B cell (primary cell): Measurements from ENCODE around the gene COL4A3. TPM values are rescaled to one million over a fixed set of nuclear protein-coding genes. Genes with fewer than 3 reads are reported as not detected.

ENCODE experiments used
- ATAC-seq: fragments of 200-7000 bp; cut with Tn5 transposase; one replicate; pipeline ENCODE4 v1.10.0; 2021; ENCODE audit warnings: low read depth, mild to moderate bottlenecking, moderate number of reproducible peaks, moderate library complexity
- CTCF ChIA-PET: fragments of 350-600 bp; sonication (Branson Sonifier 250); formaldehyde crosslinking; loops from one replicate; lab custom pipeline; 2021; ENCODE audit warnings: antibody characterized with exemption, inconsistent platforms; lab: Charles Lee
- POLR2A ChIA-PET: fragments of 350-600 bp; sonication (Branson Sonifier 250); formaldehyde crosslinking; loops from one replicate; lab custom pipeline; 2021; ENCODE audit warnings: antibody characterized with exemption; lab: Charles Lee
- DNase-seq: peaks from one replicate; pipeline ENCODE4 v3.0.0; 2013
- H2AFZ ChIP-seq: 2 replicates; pipeline ENCODE4 v1.6.1; 2012; ENCODE audit warnings: mild to moderate bottlenecking, low read depth, low read length; ENCODE audit not compliant: insufficient read depth, poor library complexity, severe bottlenecking
- H3K27ac ChIP-seq, 2 donors: 1 replicate in 1 of 2; 2 replicates in 1 of 2; pipeline ENCODE4 v1.5.1; 2012 to 2013; ENCODE audit warnings: low read length in 2 of 2, mild to moderate bottlenecking in 2 of 2, moderate library complexity in 1 of 2
- H3K27me3 ChIP-seq, 4 experiments: fragments of 200-600 bp in 1 of 4; sonication (generic) in 1 of 4; replicated peaks in 1 of 4; 1 replicate in 2 of 4; 2 replicates in 2 of 4; pipeline versions ENCODE4 v1.6.1 to v1.7.0; 2013 to 2016; ENCODE audit warnings: low read length in 3 of 4, mild to moderate bottlenecking in 2 of 4, mixed read lengths in 1 of 4, moderate library complexity in 1 of 4; ENCODE audit not compliant: insufficient read depth in 4 of 4, control insufficient read depth in 3 of 4; ENCODE audit errors: control extremely low read depth in 1 of 4
- H3K36me3 ChIP-seq, 2 experiments: replicated peaks in 1 of 2; 1 replicate in 1 of 2; 2 replicates in 1 of 2; pipeline versions ENCODE4 v1.6.1 to v1.7.1; 2013; ENCODE audit warnings: low read length in 1 of 2; ENCODE audit not compliant: insufficient read depth in 2 of 2, control insufficient read depth in 1 of 2; ENCODE audit errors: control extremely low read depth in 1 of 2, extremely low read depth in 1 of 2
- H3K4me1 ChIP-seq, 2 donors: fragments of 200-600 bp in 1 of 2; sonication (generic) in 1 of 2; 1 replicate in 1 of 2; 2 replicates in 1 of 2; pipeline versions ENCODE4 v1.5.1 to v1.6.1; 2013 to 2017; ENCODE audit warnings: low read length in 2 of 2; ENCODE audit not compliant: control insufficient read depth in 2 of 2, insufficient read depth in 2 of 2
- H3K4me2 ChIP-seq: replicated peaks from 2 replicates; pipeline ENCODE3; 2012; ENCODE audit warnings: mild to moderate bottlenecking, low read depth, low read length; ENCODE audit not compliant: poor library complexity, severe bottlenecking
- H3K4me3 ChIP-seq, 5 experiments: fragments of 200-600 bp in 1 of 5; sonication (generic) in 1 of 5; 1 replicate in 3 of 5; 2 replicates in 2 of 5; pipeline versions ENCODE4 v1.5.1 to v1.7.0; 2011 to 2016; ENCODE audit warnings: low read length in 4 of 5, mild to moderate bottlenecking in 4 of 5, low read depth in 2 of 5, control low read depth in 1 of 5, moderate library complexity in 1 of 5; ENCODE audit not compliant: insufficient read depth in 1 of 5; ENCODE audit errors: control extremely low read depth in 1 of 5, extremely low read depth in 1 of 5
- H3K79me2 ChIP-seq: fragments of 200-600 bp; sonication (generic); one replicate; pipeline ENCODE4 v1.6.0; 2016; ENCODE audit warnings: low read length; ENCODE audit not compliant: control insufficient read depth, insufficient read depth
- H3K9ac ChIP-seq: fragments of 200-600 bp; sonication (generic); 2 replicates; pipeline ENCODE4 v1.6.1; 2017; ENCODE audit warnings: mild to moderate bottlenecking, low read length, moderate library complexity
- H3K9me3 ChIP-seq, 3 donors: one replicate each; pipeline versions ENCODE4 v1.6.1 to v1.7.1; 2013; ENCODE audit warnings: low read length in 2 of 3; ENCODE audit not compliant: control insufficient read depth in 2 of 3, insufficient read depth in 1 of 3; ENCODE audit errors: control extremely low read depth in 1 of 3
- H4K20me1 ChIP-seq: 2 replicates; pipeline ENCODE4 v1.6.0; 2012; ENCODE audit warnings: mild to moderate bottlenecking, low read length; ENCODE audit not compliant: insufficient read depth, control insufficient read depth, poor library complexity, severe bottlenecking
- H3K27ac Mint-ChIP-seq: one replicate; pipeline ENCODE4 v1.8.0; 2021; ENCODE audit warnings: mixed read lengths
- H3K27me3 Mint-ChIP-seq: one replicate; pipeline ENCODE4 v1.8.0; 2021; ENCODE audit warnings: mixed read lengths
- H3K4me1 Mint-ChIP-seq: one replicate; pipeline ENCODE4 v1.8.0; 2021; ENCODE audit warnings: mixed read lengths
- H3K4me3 Mint-ChIP-seq: one replicate; pipeline ENCODE4 v1.8.0; 2021; ENCODE audit warnings: mixed read lengths
- H3K9me3 Mint-ChIP-seq: one replicate; pipeline ENCODE4 v1.8.0; 2022; ENCODE audit warnings: mixed read lengths; ENCODE audit not compliant: insufficient read depth
- EZH2 ChIP-seq: IDR thresholded peaks from 2 replicates; pipeline ENCODE4 v1.6.1; 2012; ENCODE audit warnings: borderline replicate concordance, low read depth, mild to moderate bottlenecking, moderate library complexity, low read length; ENCODE audit not compliant: insufficient read depth, poor library complexity, severe bottlenecking
- WGBS: methylation state at CpG from one replicate; pipeline ENCODE4 v1.1.5; 2013; ENCODE audit warnings: missing lambda C conversion rate; ENCODE audit not compliant: insufficient coverage; 5-methylcytosine and 5-hydroxymethylcytosine counted together
- intact Hi-C: fragments of 100-400 bp; cut with micrococcal nuclease; formaldehyde crosslinking; loops from one replicate; pipeline ENCODE4 v1.10.0; 2022
- polyA plus RNA-seq: library from polyadenylated mRNA; depleted of rRNA; stranded (reverse); fragments of >200 nt; gene quantifications from 2 replicates; pipeline ENCODE4 v1.2.3, GENCODE V29; 2012
- total RNA-seq, 2 donors: library from RNA; stranded (reverse); fragments of 120-200 nt in 1 of 2; gene quantifications; 1 replicate in 1 of 2; 2 replicates in 1 of 2; pipeline versions ENCODE4 v1.2.3 to v1.2.4, GENCODE V29; 2013 to 2022
- TF ChIP-seq, protein P1 (sequence below): fragments of 200-600 bp; IDR thresholded peaks from one replicate; pipeline ENCODE4 v1.8.0; 2022; ENCODE audit warnings: antibody characterized with exemption, mild to moderate bottlenecking

The COL4A3 gene
- total and polyA plus RNA-seq, 2 donors (not counting 1 experiment from before 2014, with no cell fraction given): 33.4 to 45.9 TPM

- Mint-ChIP-seq H3K27ac (no peak overlapping the region), H3K27me3 (no peaks in the 10 kb centered on the region), H3K4me1 (peaks cover 10% of the 10 kb centered on the region), H3K9me3 (peaks cover 6% of the 10 kb centered on the region), H3K4me3 (no peak overlapping the region)
- no peak for ATAC-seq
- H3K27me3 ChIP-seq: no peaks in the 10 kb centered on the region
- peaks cover 0 to 8% of the 10 kb centered on the region in 2 experiments for H3K36me3 ChIP-seq
- peaks cover 0 to 10% (median 9%) of the 10 kb centered on the region in 3 donors for H3K9me3 ChIP-seq
- H4K20me1 ChIP-seq: no peaks in the 10 kb centered on the region
- WGBS: no CpG with 5 or more reads among the region's 2 CpGs
- TF ChIP-seq, protein P1, sequence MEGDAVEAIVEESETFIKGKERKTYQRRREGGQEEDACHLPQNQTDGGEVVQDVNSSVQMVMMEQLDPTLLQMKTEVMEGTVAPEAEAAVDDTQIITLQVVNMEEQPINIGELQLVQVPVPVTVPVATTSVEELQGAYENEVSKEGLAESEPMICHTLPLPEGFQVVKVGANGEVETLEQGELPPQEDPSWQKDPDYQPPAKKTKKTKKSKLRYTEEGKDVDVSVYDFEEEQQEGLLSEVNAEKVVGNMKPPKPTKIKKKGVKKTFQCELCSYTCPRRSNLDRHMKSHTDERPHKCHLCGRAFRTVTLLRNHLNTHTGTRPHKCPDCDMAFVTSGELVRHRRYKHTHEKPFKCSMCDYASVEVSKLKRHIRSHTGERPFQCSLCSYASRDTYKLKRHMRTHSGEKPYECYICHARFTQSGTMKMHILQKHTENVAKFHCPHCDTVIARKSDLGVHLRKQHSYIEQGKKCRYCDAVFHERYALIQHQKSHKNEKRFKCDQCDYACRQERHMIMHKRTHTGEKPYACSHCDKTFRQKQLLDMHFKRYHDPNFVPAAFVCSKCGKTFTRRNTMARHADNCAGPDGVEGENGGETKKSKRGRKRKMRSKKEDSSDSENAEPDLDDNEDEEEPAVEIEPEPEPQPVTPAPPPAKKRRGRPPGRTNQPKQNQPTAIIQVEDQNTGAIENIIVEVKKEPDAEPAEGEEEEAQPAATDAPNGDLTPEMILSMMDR: no peak
- TF ChIP-seq EZH2: no peak
- no peak overlapping the region for H3K27ac ChIP-seq
- intact Hi-C loops: no loop called here
- POLR2A ChIA-PET: no interaction called here
- no peak overlapping the region for H3K4me2 ChIP-seq
- H2AFZ ChIP-seq: no peak overlapping the region
- CTCF ChIA-PET: no interaction called here
- no peak for DNase-seq
- no peak overlapping the region for H3K9ac ChIP-seq
- H3K4me3 ChIP-seq: no peak overlapping the region
- no peaks in the 10 kb centered on the region for H3K79me2 ChIP-seq
- no peaks in the 10 kb centered on the region for H3K4me1 ChIP-seq
Observed at GRCh38 chr2:227148106-227148505, 16.3 kb upstream of the COL4A3 start.

GRCh38 chr2:227150222-227150936, 14.0 kb upstream of the COL4A3 start:
- H3K9me3 ChIP-seq: peaks cover 0 to 10% (median 9%) of the 10 kb centered on the region in 3 donors
- Mint-ChIP-seq H3K27me3 (no peaks in the 10 kb centered on the region), H3K27ac (no peak overlapping the region), H3K4me1 (peaks cover 13% of the 10 kb centered on the region), H3K4me3 (no peak overlapping the region), H3K9me3 (peaks cover 6% of the 10 kb centered on the region)
- H3K79me2 ChIP-seq: no peaks in the 10 kb centered on the region
- no peak for TF ChIP-seq EZH2
- TF ChIP-seq, protein P1: no peak
- POLR2A ChIA-PET: no interaction called here
- no peak for ATAC-seq
- intact Hi-C loops: no loop called here
- H3K27ac ChIP-seq: no peak overlapping the region
- no peaks in the 10 kb centered on the region for H4K20me1 ChIP-seq
- DNase-seq: no peak
- no peaks in the 10 kb centered on the region for H3K27me3 ChIP-seq
- peaks cover 0 to 6% of the 10 kb centered on the region in 2 experiments for H3K36me3 ChIP-seq
- no peak overlapping the region for H3K4me2 ChIP-seq
- no peak overlapping the region for H3K9ac ChIP-seq
- no peak overlapping the region for H3K4me3 ChIP-seq
- WGBS: no CpG with 5 or more reads among the region's 2 CpGs
- H2AFZ ChIP-seq: no peak overlapping the region
- CTCF ChIA-PET: no interaction called here
- no peaks in the 10 kb centered on the region for H3K4me1 ChIP-seq
